ENCODE measurements around the gene ULK3.
"Not testable (repeated sequence)": the region's sequence is repeated elsewhere in the genome, so short reads cannot be mapped to it uniquely, and the experiment has no call there.

Gene ULK3, protein sequence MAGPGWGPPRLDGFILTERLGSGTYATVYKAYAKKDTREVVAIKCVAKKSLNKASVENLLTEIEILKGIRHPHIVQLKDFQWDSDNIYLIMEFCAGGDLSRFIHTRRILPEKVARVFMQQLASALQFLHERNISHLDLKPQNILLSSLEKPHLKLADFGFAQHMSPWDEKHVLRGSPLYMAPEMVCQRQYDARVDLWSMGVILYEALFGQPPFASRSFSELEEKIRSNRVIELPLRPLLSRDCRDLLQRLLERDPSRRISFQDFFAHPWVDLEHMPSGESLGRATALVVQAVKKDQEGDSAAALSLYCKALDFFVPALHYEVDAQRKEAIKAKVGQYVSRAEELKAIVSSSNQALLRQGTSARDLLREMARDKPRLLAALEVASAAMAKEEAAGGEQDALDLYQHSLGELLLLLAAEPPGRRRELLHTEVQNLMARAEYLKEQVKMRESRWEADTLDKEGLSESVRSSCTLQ

GRCh38 chr15:74842581-74843444 lies at the start of gene ULK3:
Gene ULK3, minus strand, starts transcription at chr15:74843156. Its CDS starts 51 bp downstream, at chr15:74843105.
- peak; percentile 77 to 80 for DNase-seq (ENCODE audit: low read depth in 2 of 2, low spot score in 1 of 2)

DNA sequence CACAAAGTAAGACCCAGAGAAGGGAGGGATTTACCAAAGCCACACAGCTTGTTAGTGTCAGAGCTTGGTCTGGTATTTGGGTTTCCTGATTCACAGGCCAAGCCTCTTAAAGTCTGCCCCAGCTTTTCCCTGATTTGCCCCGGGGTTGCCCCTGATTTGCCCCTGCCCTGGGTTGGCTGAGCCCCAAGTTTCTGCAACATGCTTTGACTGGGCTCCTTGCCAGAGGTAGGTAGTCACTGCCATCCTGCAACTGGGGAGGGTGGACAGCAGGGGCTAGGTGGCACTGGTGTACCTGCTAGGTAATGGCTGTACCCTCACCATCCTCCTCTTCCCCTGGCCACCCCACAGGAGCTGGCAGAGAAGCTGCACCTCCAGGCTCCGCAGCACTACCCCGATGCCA lies 49.4 kb upstream of the ULK3 start:
- no peak for DNase-seq (ENCODE audit: low read depth in 2 of 2, low spot score in 1 of 2)

DNA sequence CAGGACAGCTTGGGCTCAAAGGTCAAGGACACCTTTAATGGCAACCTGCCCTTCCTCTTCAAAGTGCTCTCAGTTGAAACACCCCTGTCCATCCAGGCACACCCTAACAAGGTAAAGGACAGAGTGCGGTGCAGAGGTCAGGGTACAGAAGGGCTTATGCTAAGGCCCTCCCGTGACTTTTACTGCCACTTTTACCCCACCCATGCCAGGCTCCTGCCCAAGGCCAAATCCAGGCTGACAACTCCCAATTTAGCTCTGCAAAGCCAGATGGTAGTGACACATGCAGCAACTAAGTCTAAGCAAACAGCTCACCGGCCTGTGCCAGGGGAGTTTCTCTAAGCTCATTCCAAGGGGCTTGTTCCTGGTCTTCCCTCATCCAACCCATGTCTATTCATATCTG lies 48.5 kb upstream of the ULK3 start:
- DNase-seq (ENCODE audit: low read depth in 2 of 2, low spot score in 1 of 2) = no peak

DNA sequence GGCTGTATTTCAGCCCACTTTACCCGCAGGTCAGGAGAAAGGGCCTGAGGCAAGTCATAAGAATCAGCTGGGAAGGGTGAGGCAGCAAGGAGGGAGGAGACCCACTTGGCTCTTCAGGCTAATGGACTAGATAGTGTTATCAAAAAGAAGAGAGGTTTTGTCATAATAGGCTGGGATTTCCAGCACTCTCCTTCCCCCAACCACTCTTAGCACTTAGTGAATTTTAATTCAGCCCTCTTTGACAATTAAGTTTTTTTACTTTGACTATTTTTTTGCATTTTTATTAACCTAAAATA lies 47.7 kb upstream of the ULK3 start:
- DNase-seq (ENCODE audit: low read depth in 2 of 2, low spot score in 1 of 2) = no peak

DNA sequence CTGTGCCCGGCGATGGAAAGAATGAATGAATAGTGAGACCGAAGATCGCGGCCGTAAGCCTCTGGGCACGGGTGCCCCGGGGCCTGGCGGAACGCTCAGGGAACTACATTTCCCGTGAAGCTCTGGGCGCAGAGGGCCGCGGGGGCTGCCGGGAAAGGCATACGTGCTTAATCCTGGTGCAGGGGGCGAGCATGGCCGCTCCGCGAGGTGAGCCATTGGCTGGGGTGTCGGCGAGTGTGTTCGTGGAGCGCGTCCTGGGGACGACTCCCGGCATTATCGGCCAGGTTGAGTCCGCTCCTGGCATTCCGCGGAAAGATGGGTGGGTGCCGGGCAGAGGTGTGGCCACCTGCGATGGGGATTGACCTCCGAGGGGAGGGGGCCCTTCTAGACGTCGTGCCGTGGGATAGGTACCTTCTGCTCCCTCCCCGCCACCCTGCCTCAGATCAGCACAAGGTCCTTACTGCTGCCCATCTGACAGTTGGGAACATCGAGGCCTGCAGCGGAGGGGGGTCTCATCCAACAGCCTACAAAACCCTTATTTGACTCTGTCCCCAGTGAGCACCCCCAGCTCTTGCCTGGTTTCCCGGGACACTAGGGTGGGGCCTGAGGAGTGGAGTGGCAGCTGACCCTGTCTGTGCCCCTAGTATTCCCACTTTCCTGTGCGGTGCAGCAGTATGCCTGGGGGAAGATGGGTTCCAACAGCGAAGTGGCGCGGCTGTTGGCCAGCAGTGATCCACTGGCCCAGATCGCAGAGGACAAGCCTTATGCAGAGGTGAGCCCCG lies 47.1 kb upstream of the ULK3 start, which contains the start of gene MPI:
TSS of gene MPI (plus strand) at position 160 of the 782 bp plus-strand sequence. CDS start at position 192, 32 bp downstream.
- DNase-seq (ENCODE audit: low read depth in 2 of 2, low spot score in 1 of 2) = peak; percentile 62 to 68

DNA sequence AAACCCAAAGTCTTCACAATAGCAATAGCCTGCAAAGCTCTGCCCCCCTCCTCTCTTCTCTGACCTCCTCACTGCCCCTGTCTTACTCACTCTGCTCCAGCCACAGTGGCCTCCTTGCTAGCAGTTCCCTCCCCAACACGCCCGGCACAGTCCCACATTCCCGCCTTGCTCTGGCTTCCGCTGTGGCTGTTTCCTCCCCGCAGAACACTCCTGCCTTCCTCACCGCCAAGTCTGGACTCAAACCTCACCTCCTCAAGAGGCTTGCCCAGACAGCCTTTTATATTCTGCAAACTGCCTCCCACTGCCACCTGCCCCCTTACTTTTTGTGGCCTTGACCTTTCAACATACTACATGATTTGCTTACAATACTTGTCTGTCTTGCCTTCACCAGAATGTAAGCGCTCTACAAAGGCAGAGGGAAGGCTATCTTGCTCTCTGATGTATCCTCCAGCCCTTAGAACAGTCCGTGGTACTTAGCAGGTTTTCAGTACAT lies 46.5 kb upstream of the ULK3 start:
- no peak for DNase-seq (ENCODE audit: low read depth in 2 of 2, low spot score in 1 of 2)

DNA sequence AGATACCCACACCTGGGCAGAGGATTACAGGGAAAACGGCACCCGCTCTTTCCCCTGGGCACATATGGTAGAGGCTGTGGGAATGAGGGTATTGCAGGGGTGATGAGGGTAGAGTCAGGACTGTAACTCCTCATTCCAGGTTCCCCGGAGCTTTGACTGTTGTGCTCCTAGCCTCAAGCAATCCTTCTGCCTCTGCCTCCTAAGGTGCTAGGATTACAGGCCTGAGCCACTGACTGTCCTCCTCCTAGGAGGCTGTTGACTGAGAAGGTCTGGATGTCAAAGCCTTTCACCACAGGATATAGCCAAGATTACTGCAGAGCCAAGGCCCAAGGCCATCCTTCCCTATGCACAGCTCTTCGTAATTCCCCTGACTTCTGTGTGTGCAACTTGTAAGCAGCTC lies 45.8 kb upstream of the ULK3 start:
- DNase-seq (ENCODE audit: low read depth in 2 of 2, low spot score in 1 of 2) = no peak

- not testable (repeated sequence) for DNase-seq (ENCODE audit: low read depth in 2 of 2, low spot score in 1 of 2)
Observed at GRCh38 chr15:74887537-74888193, 44.7 kb upstream of the ULK3 start.

GRCh38 chr15:74885461-74885860 lies 42.5 kb upstream of the ULK3 start:
- DNase-seq (ENCODE audit: low read depth in 2 of 2, low spot score in 1 of 2) = no peak

DNA sequence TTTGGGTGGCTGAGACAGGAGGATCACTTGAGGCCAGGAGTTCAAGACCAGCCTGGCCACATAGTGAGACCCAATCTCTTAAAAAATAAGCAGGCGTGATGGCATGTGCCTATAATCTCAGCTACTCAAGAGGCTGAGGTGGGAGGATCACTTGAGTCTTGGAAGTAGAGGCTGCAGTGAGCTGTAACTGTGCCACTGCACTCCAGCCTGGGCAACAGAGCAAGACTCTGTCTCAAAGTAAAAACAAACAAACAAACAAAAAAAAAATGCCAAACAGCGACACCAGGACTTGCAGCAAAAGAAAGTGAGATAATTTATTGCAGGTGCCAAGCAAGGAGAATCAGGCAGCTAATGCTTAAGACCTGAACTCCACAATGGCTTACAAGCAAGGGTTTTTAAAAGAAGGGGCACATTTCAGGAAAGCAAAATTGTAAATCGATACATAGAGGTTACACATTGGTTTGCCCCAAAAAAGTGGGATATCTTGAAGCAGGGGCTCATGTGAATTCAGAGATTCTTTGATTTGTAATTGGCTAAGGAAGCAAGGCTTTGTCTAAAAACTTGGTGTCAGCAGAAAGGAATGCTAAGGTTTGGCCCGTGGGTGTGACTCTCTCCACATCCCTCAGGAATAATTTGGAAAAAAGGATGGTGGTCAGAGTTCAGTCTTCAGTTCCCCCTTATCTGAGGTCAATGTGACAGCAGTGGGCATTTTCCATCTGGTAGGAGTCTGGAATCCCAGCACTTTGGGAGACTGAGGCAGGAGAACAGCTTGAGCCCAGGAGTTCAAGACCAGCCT lies 41.7 kb upstream of the ULK3 start:
- DNase-seq (ENCODE audit: low read depth in 2 of 2, low spot score in 1 of 2) = no peak

DNA sequence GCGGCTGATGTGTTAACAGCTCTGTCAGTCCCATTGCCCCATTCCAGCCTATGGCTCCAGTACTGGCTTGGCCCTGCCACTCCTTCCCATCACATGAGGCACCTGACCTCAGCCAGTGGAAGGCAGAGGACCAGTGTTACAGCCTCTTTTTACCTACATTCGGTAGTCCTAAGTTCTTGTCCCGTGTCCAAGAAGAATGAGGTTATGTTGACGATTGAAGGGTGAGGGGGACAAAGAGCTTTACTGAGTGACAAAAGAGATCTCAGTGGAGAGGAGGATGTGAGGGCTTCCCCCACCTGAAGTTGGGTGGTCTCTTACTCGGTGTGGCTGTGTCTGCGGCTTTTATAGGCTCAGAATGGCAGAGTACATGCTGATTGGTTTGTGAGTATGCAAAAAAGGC lies 39.6 kb upstream of the ULK3 start:
- DNase-seq (ENCODE audit: low read depth in 2 of 2, low spot score in 1 of 2) = no peak

GRCh38 chr15:74878273-74878672 lies 35.3 kb upstream of the ULK3 start:
- DNase-seq (ENCODE audit: low read depth in 2 of 2, low spot score in 1 of 2) = no peak

DNA sequence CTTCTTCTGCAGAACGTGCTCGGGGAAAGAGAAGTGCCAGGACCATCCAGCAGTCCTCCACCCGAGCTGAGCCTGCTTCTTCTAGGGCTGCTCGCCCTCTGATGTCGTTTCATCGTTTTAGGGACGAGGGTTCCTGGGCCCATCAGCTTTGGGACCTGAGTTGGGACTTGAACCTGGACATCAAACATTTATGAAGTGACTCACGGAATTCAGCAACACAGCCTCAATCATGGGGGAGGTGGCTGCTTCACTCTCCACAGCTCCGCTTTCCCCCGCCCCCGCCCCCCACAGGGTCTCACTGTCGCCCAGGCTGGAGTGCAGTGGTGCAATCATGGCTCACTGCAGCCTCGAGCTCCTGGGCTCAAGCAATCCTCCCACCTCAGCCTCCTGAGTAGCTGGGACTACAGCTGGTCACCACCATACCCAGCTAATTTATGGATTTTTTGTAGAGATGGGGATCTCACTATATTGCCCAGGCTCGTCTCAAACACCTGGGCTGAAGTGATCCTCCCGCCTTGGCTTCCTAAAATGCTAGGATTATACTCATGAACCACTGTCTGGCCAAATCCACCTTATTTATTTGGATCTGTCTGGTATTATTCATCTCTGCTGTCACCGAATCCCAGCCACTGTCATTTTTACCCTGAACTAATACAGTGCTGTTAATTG lies 30.9 kb upstream of the ULK3 start:
- no peak for DNase-seq (ENCODE audit: low read depth in 2 of 2, low spot score in 1 of 2)

DNA sequence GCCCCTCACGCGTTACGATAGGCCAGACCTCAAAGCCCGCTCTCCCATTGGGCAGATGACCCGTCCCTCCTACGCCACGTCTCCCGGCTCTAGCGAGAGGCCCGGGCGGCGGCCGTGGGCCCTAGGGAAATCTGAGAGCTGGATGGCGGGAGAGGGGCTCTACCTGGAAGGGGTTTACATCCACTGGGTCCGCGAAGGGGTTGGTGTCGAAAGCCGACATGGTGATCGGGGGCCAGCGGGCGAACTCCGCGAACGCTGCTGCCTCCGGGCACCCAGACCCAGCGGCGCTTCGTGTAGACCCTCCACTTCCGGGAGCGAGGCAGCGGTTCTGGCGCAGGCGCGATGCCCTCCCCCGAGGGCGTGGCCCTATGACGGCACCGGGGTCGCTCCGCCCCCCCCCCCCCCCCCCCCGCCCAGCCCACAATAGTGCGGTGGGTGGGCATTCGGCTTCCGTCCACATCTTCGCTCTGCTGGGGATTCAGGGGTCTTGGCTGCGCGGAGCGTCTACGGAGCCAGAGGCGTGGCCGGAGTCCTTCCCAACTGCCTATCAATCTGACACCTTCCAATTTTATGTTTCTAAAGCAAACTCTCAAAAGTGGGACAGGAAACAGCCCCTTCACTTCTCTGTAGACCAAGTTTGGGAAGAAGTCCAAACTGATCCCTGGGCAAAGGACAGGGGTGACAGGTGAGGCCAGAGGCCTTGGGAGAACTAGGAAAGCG lies 30.2 kb upstream of the ULK3 start, which contains the start of gene SCAMP2:
TSS of gene SCAMP2 (minus strand) at position 330 of the 720 bp plus-strand sequence. CDS start at position 220, 110 bp downstream.
- peak; percentile 80 to 87 for DNase-seq (ENCODE audit: low read depth in 2 of 2, low spot score in 1 of 2)

DNA sequence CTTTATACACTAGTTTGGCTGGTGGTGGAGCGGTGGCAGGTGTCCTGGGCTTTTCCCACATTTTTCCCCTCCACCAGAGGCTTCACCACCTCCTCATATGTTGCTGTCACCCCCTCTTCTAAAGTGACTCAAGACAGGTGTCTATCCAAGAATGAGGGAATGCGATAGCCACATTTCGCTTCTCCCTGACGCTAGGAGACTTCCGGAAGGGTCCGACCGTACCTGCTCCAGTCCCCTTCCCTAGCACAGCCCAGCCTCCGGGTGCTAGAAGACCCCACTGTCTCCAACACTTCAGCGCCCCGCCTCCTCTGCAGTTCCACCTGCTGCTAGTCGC lies 29.7 kb upstream of the ULK3 start:
- DNase-seq (ENCODE audit: low read depth in 2 of 2, low spot score in 1 of 2) = no peak

DNA sequence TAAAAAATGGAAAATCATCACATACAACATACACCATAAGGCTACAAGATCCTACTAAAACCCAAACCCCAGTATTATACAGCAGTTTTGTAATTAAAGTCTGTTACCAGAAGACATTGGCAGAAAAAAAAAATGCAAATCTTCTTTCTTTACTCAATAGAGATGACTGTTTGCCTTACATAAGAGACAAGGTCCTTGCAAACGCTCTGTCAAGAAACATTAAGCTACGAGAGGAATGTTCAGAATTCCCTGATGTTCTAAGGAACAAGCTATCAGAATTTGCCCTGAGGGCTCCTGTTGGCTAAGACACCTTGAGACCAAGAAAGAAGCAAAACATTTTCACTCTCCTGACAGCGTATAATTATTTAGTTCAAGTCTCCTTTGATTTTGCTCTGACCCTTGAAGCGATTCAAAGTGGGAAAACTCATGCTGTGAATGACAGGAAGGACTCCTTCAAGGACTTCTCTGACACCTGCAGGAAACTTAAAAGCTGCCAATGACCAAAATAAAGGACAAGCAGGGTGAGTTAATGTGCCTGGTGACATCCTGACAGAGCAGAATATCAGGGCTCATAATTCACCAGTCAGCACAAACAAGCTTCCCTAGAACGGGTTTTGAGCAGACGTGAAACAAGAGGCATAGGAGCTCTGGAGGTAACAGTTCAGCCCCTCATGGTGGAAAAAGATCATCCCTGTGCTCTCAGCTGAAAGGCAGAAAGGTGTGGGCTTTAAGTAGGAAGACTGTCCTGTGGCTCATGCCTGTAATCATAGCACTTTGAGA lies 27.7 kb upstream of the ULK3 start:
- DNase-seq (ENCODE audit: low read depth in 2 of 2, low spot score in 1 of 2) = no peak

DNA sequence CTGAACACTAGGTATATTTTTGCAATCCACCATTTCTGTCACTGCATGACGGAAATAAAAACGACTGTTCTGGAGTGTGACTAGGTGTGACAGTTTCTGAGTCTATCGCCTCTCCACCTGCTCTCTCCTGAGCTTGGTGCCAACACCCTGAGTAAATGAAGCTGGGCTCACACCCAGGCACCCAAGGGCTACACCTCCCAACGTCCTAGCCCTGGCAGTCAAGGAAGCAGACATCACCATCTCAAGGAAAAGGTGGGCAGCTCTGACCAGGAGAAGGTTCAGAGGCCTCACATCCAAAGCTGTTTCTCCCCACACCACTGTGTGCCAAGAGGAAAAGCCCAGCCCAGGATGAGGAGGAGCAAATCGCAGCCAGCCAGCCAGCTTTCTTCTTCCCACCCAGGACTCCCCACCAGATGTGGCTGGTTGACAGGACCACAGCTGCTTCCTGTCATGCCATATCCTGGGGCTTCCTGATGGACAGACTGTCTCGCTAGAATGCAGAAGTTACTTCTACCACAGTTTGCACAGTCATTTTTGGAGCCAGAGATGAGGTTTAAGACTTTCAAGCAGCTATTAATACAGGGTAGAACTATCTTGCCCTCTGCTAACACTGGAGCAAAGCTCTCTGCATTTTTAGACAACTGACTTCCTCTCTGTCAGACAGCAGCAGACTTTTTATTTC lies 26.9 kb upstream of the ULK3 start:
- no peak for DNase-seq (ENCODE audit: low read depth in 2 of 2, low spot score in 1 of 2)

Measured in stimulated activated CD8-positive, alpha-beta memory T cell treated with anti-CD3 and anti-CD28 coated beads, Interleukin-4, amount 100 ng/mL, for 1 hour (primary cell).